ENCODE results near the gene SPEN. TPM values are rescaled to one million over a fixed set of nuclear protein-coding genes. Genes with fewer than 3 reads are reported as not detected.

Gene SPEN
- total RNA-seq, 1 donor from 2014 or later, result 33.5 TPM

GRCh38 chr1:15988856-15989736 is 141.6 kb downstream of the SPEN start:
- H3K36me3 Mint-ChIP-seq (ENCODE audit: low read depth, unreplicated experiment), result no peaks in the 10 kb centered on the region
- H3K9me3 Mint-ChIP-seq (ENCODE audit: unreplicated experiment), result no peaks in the 10 kb centered on the region
- no peak for DNase-seq (ENCODE audit: low spot score)
- no peak overlapping the region for H3K27ac Mint-ChIP-seq (ENCODE audit: unreplicated experiment)
- no peak for TF ChIP-seq CTCF (IDR thresholded peaks at IDR 0.05; ENCODE audit: unreplicated experiment)
- no peaks in the 10 kb centered on the region for H3K27me3 Mint-ChIP-seq (ENCODE audit: unreplicated experiment)
- H3K4me3 Mint-ChIP-seq (ENCODE audit: unreplicated experiment), result no peak overlapping the region
- H3K4me1 Mint-ChIP-seq (ENCODE audit: unreplicated experiment), result peaks cover 4% of the 10 kb centered on the region

- DNase-seq (ENCODE audit: low spot score), result no peak
- TF ChIP-seq CTCF (IDR thresholded peaks at IDR 0.05; ENCODE audit: unreplicated experiment), result no peak
- Mint-ChIP-seq H3K27ac (ENCODE audit: unreplicated experiment) (no peak overlapping the region), H3K4me3 (ENCODE audit: unreplicated experiment) (no peak overlapping the region), H3K36me3 (ENCODE audit: low read depth, unreplicated experiment) (no peaks in the 10 kb centered on the region), H3K9me3 (ENCODE audit: unreplicated experiment) (no peaks in the 10 kb centered on the region), H3K27me3 (ENCODE audit: unreplicated experiment) (no peaks in the 10 kb centered on the region), H3K4me1 (ENCODE audit: unreplicated experiment) (peaks cover 4% of the 10 kb centered on the region)
Observed at GRCh38 chr1:15989776-15990175, 142.3 kb downstream of the SPEN start.

Other genes starting within 250 kb of the SPEN start
- 24.0 TPM for gene DDI2, start 230.2 kb upstream of the SPEN start, total RNA-seq (ENCODE audit: unreplicated experiment)
- gene PLEKHM2, start 163.4 kb upstream of the SPEN start, total RNA-seq (ENCODE audit: unreplicated experiment), result 82.3 TPM
- gene SLC25A34, start 111.4 kb upstream of the SPEN start, total RNA-seq (ENCODE audit: unreplicated experiment), result 3.5 TPM
- gene TMEM82, start 105.2 kb upstream of the SPEN start, total RNA-seq (ENCODE audit: unreplicated experiment), result not detected
- 198 TPM for gene FBLIM1, start 88.9 kb upstream of the SPEN start, total RNA-seq (ENCODE audit: unreplicated experiment)
- 2.4 TPM for gene UQCRHL, start 40.1 kb upstream of the SPEN start, total RNA-seq (ENCODE audit: unreplicated experiment)
- gene ZBTB17, start 128.4 kb downstream of the SPEN start, total RNA-seq (ENCODE audit: unreplicated experiment), result 33.6 TPM
- 0.10 TPM for gene SRARP, start 156.5 kb downstream of the SPEN start, total RNA-seq (ENCODE audit: unreplicated experiment)
- gene HSPB7, start 170.3 kb downstream of the SPEN start, total RNA-seq (ENCODE audit: unreplicated experiment), result not detected
- not detected for gene CLCNKA, start 174.3 kb downstream of the SPEN start, total RNA-seq (ENCODE audit: unreplicated experiment)
- gene CLCNKB, start 196.1 kb downstream of the SPEN start, total RNA-seq (ENCODE audit: unreplicated experiment), result 0.59 TPM
- gene FAM131C, start 225.9 kb downstream of the SPEN start, total RNA-seq (ENCODE audit: unreplicated experiment), result 0.56 TPM